Measurements from ENCODE around the gene RASA3. TPM values are rescaled to one million over a fixed set of nuclear protein-coding genes. Genes with fewer than 3 reads are reported as not detected.
A peak's percentile ranks its signal among the peaks of the same experiment; 100 is the strongest.
"Not testable (repeated sequence)": the region's sequence is repeated elsewhere in the genome, so short reads cannot be mapped to it uniquely, and the experiment has no call there.

The RASA3 gene
- total RNA-seq, 1 donor from 2014 or later, result 17.3 TPM

- H3K4me3 ChIP-seq, result no peak overlapping the region
- no peak for DNase-seq
- H3K27me3 ChIP-seq, result no peaks in the 10 kb centered on the region
- TF ChIP-seq, protein P1, sequence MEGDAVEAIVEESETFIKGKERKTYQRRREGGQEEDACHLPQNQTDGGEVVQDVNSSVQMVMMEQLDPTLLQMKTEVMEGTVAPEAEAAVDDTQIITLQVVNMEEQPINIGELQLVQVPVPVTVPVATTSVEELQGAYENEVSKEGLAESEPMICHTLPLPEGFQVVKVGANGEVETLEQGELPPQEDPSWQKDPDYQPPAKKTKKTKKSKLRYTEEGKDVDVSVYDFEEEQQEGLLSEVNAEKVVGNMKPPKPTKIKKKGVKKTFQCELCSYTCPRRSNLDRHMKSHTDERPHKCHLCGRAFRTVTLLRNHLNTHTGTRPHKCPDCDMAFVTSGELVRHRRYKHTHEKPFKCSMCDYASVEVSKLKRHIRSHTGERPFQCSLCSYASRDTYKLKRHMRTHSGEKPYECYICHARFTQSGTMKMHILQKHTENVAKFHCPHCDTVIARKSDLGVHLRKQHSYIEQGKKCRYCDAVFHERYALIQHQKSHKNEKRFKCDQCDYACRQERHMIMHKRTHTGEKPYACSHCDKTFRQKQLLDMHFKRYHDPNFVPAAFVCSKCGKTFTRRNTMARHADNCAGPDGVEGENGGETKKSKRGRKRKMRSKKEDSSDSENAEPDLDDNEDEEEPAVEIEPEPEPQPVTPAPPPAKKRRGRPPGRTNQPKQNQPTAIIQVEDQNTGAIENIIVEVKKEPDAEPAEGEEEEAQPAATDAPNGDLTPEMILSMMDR (IDR thresholded peaks at IDR 0.05), result no peak
- no peaks in the 10 kb centered on the region for H3K36me3 ChIP-seq
- no peaks in the 10 kb centered on the region for H3K9me3 ChIP-seq
- no peak for ATAC-seq
- peak overlapping the region; percentile 55 for H3K27ac ChIP-seq
- intact Hi-C loops (cut with DNase I), result no loop called here
- H3K4me1 ChIP-seq, result peaks cover 63% of the 10 kb centered on the region
These were observed 11.8 kb downstream of the RASA3 start for GRCh38 chr13:114120591-114121011.

- ATAC-seq (peak; percentile 14), DNase-seq (no peak)
- Histone ChIP-seq H3K9me3 (no peaks in the 10 kb centered on the region), H3K27ac (peak overlapping the region; percentile 73), H3K27me3 (no peaks in the 10 kb centered on the region), H3K36me3 (no peaks in the 10 kb centered on the region), H3K4me1 (peaks cover 56% of the 10 kb centered on the region), H3K4me3 (no peak overlapping the region)
- TF ChIP-seq, protein P1 (IDR thresholded peaks at IDR 0.05), result no peak
- intact Hi-C loops (cut with DNase I), result no loop called here
These were observed 13.2 kb downstream of the RASA3 start for GRCh38 chr13:114119196-114119595.

GRCh38 chr13:114118511-114119123, 13.8 kb downstream of the RASA3 start:
- TF ChIP-seq, protein P1 (IDR thresholded peaks at IDR 0.05), result no peak
- Histone ChIP-seq H3K9me3 (no peaks in the 10 kb centered on the region), H3K4me3 (no peak overlapping the region), H3K27ac (peak overlapping the region; percentile 73), H3K27me3 (no peaks in the 10 kb centered on the region), H3K36me3 (no peaks in the 10 kb centered on the region), H3K4me1 (peaks cover 52% of the 10 kb centered on the region)
- DNase-seq, result no peak
- intact Hi-C loops (cut with DNase I), result no loop called here
- ATAC-seq, result no peak

GRCh38 chr13:114118086-114118485, 14.3 kb downstream of the RASA3 start:
- intact Hi-C loops (cut with DNase I), result no loop called here
- H3K36me3 ChIP-seq, result no peaks in the 10 kb centered on the region
- no peak for DNase-seq
- TF ChIP-seq, protein P1 (IDR thresholded peaks at IDR 0.05), result no peak
- no peak for ATAC-seq
- no peak overlapping the region for H3K4me3 ChIP-seq
- peaks cover 47% of the 10 kb centered on the region for H3K4me1 ChIP-seq
- peak overlapping the region; percentile 73 for H3K27ac ChIP-seq
- H3K9me3 ChIP-seq, result no peaks in the 10 kb centered on the region
- no peaks in the 10 kb centered on the region for H3K27me3 ChIP-seq

- intact Hi-C loops (cut with DNase I); H3K27ac ChIP-seq; H3K9me3 ChIP-seq; H3K36me3 ChIP-seq; H3K4me3 ChIP-seq; ATAC-seq; H3K27me3 ChIP-seq: not testable (repeated sequence)
- peak; percentile 6 for DNase-seq
- H3K4me1 ChIP-seq, result peaks cover 40% of the 10 kb centered on the region
These were observed 15.0 kb downstream of the RASA3 start for GRCh38 chr13:114117341-114117874.

GRCh38 chr13:114116734-114117133, 15.7 kb downstream of the RASA3 start:
- H3K27me3 ChIP-seq, result no peaks in the 10 kb centered on the region
- TF ChIP-seq, protein P1 (IDR thresholded peaks at IDR 0.05), result no peak
- no peak overlapping the region for H3K4me3 ChIP-seq
- no peaks in the 10 kb centered on the region for H3K36me3 ChIP-seq
- H3K27ac ChIP-seq, result no peak overlapping the region
- ATAC-seq, result no peak
- intact Hi-C loops (cut with DNase I), result no loop called here
- H3K9me3 ChIP-seq, result no peaks in the 10 kb centered on the region
- H3K4me1 ChIP-seq, result peaks cover 33% of the 10 kb centered on the region
- peak; percentile 5 for DNase-seq

Measured in upper lobe of right lung (tissue), 1 donor.